Epidermal melanocyte (primary cell): ENCODE measurements around the gene C1orf56.

Experiments used
- DNase-seq: peaks from one replicate; pipeline ENCODE4 v3.0.0; 2011; ENCODE audit warnings: low spot score; ENCODE audit not compliant: insufficient read length

Gene C1orf56

GRCh38 chr1:151024540-151025146, 22.9 kb upstream of the C1orf56 start:
- peak; percentile 92 for DNase-seq

DNA sequence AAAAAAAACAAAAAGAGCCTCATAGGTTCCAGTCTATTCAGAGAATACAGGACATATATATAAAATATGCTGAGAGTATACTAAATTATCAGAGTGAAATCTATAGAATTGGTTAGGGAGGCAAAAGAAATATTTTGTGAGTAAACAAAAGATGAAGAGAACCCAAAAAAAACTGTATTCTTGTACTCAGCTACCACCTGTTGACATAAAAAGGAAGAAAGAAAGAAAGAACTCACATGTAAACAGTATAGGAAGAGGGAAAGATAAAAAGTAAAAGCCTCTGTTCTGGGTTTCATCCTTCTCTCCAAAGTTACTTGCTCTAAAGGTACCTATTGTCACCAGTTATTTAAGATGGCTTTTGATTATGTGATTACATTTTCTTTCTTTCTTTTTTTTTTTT, 21.1 kb upstream of the C1orf56 start:
- no peak for DNase-seq

DNA sequence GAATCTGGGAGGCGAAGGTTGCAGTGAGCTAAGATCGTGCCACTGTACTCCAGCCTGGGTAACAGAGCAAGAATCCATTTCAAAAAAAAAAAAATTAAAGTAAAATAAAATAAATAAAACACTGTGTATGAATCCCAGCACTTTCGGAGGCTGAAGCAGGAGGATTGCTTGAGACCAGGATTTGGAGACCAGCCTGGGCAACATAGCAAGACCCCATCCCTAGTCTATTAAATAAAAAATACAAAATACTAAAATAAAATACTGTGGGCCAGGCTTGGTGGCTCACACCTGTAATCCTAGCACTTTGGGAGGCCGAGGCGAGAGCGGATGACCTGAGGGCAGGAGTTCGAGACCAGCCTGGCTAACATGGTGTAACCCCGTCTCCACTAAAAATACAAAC, 15.4 kb upstream of the C1orf56 start:
- no peak for DNase-seq

GRCh38 chr1:151035167-151035566, 12.4 kb upstream of the C1orf56 start:
- no peak for DNase-seq

DNA sequence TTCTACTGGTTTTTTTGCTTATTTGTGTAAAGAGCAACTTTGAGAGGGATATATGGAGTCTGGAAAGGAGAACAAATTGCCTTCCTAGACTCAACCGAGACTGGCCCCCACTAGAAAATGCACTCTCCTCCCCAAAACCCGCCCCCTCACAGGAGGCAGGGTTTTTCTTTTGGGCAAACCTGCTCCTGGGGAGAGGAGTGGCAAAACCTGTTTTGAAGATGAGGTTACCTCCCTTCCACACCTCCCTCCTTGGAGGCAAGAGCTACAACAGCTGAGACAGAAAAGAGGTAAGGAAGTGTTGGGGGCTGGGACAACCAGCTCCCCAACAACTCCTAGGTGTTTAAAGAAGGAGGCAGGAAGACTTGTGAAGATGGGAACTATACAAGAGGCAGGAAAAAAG, 11.2 kb upstream of the C1orf56 start, which contains the start of gene BNIPL:
Gene BNIPL, plus strand, starts transcription at position 231 of the 400 bp plus-strand sequence. Its CDS starts 140 bp downstream, at position 371.
- no peak for DNase-seq

DNA sequence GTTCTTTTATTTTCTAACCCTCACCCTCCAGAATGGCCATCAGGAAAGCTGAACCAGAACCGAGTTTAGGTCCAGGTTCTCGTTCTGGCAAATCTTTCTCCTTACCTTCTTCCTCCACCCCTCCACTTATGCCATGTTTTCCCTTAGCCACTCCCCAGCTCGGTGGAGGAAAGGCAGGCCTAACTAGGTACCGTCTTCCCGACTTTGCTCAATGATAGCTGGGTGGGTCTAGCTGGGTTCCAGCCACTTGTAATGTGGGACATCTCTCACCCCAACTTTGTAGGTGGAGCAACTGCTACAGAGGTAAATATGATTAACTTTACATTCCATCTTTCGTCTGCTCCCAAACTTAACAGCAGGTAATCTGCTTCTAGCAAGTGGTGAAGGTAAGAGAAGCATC, 10.5 kb upstream of the C1orf56 start:
- DNase-seq: no peak

DNA sequence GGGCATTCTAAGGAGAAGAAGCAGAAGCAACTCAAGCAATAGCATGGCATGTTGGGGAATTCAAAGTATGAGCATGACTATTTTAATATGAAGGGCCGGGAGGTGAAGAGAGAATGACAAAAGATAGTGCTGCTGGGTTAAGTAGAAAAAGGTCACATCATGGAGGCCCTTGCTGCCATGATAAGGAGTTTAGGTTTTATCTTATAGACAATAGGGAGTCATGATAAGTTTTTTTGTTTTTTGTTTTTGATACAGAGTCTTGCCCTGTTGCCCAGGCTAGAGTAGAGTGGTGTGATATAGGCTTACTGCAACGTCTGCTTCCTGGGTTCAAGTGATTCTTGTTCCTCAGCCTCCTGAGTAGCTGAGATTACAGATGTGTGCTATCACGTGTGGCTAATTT, 8.0 kb upstream of the C1orf56 start:
- DNase-seq: no peak

DNA sequence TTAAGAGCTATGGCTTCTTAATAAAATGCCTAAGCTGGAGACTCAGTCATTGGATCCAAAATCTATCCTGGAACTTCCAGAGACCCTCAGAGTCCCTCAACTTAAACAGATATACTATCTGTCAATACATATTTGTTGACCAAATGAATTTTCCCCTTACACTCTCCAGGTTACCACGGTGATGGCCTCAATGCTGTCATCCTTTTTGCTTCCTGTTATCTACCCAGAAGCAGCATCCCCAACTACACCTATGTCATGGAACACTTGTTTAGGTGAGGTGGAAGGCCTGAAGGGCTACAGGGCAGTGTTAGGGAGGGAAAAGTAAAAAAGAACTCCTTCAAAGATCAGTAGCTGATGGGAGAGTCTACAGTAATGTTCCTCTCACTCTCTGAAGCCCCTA, 4.4 kb upstream of the C1orf56 start:
- no peak for DNase-seq

DNA sequence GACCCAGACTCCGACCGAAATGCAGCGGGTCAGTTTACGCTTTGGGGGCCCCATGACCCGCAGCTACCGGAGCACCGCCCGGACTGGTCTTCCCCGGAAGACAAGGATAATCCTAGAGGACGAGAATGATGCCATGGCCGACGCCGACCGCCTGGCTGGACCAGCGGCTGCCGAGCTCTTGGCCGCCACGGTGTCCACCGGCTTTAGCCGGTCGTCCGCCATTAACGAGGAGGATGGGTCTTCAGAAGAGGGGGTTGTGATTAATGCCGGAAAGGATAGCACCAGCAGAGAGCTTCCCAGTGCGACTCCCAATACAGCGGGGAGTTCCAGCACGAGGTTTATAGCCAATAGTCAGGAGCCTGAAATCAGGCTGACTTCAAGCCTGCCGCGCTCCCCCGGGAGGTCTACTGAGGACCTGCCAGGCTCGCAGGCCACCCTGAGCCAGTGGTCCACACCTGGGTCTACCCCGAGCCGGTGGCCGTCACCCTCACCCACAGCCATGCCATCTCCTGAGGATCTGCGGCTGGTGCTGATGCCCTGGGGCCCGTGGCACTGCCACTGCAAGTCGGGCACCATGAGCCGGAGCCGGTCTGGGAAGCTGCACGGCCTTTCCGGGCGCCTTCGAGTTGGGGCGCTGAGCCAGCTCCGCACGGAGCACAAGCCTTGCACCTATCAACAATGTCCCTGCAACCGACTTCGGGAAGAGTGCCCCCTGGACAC, 534 bp downstream of the C1orf56 start:
- DNase-seq: peak; percentile 40

- DNase-seq: no peak
Observed at GRCh38 chr1:151048645-151049032, 1.1 kb downstream of the C1orf56 start.

DNA sequence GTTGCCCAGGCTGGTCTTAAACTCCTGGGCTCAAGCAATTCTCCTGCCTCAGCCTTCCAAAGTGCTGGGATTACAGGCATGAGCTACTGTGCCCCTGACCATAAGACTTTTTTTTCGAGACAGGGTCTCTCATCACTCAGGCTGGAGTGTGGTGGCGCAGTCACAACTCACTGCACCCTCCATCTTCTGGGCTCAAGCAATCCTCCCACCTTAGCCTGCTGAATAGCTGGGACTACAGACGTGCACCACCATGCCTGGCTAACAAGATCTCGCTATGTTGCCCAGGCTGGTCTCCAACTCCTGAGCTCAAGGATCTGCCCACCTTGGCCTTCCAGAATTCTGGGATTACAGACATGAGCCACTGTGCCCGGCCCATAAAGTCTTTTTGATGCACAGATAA, 1.9 kb downstream of the C1orf56 start:
- DNase-seq: no peak

GRCh38 chr1:151050051-151050688, 2.6 kb downstream of the C1orf56 start:
- no peak for DNase-seq

- no peak for DNase-seq
Observed at GRCh38 chr1:151051356-151052009, 3.9 kb downstream of the C1orf56 start.

GRCh38 chr1:151054971-151055547, 7.5 kb downstream of the C1orf56 start:
- no peak for DNase-seq

GRCh38 chr1:151055581-151055980, 8.0 kb downstream of the C1orf56 start:
- DNase-seq: no peak

DNA sequence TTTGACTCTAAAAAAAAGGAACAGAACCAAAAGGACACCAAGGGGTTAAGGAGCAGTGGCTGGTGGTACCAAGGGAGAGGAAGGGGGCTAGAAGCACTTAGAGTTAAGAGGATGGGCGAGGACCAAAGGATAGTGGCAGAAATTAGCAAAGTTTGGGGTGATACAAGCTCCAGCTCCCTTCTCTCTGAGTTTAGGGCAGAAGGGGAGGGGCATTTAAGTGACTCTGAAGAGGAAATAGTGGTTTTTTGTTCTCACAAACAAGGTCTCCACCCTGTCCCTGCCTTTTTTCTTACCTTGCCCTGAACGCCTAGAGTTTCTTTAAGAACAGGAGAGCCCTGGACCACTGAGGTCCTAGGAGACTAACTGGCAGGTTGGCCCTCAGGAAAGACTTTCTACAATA, 8.6 kb downstream of the C1orf56 start:
- DNase-seq: no peak

GRCh38 chr1:151058692-151059091, 11.1 kb downstream of the C1orf56 start:
- no peak for DNase-seq

- peak; percentile 78 for DNase-seq
Observed at GRCh38 chr1:151059109-151060006, 11.8 kb downstream of the C1orf56 start, which contains the start of gene CDC42SE1. TSS of gene CDC42SE1 (minus strand) at chr1:151059622. CDS start at chr1:151055730, 3,892 bp downstream.

DNA sequence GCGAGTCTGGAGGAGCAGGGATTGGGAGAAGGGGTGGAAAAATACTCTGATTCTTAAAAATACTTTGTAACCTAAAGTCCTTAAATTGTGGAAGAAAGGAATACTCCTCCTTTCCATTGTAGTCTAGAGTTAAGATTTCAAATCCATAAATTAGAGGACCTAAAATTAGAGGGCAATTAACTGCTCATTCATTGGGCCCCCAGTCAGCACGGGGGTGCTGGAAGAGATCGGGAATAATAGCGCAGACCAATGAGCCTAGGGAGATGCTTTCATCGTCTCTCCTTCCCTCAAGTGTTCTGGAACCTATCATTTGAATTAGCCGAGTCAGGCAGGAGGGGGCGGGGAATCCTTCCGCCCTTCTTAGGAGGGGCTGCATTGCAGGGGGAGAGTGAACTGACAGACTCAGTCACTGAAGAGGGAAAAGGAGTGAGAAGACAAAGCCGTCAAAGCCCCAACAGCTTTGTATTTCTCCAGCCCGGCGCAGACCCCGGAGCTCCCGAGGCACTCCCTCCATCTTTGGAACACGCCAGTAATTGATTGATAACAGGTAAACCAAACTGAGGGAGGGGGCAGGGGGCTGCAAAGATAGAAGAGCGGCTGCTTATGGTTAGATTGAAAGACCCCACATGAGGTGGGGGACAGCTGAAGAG, 12.6 kb downstream of the C1orf56 start, which contains the start of gene MLLT11:
Gene MLLT11, plus strand, starts transcription at position 391 of the 650 bp plus-strand sequence. CDS start 6,828 bp downstream, outside the sequence.
- DNase-seq: peak; percentile 52
